T-cell (primary cell): Measurements from ENCODE around the gene CIB1. TPM values are rescaled to one million over a fixed set of nuclear protein-coding genes. Genes with fewer than 3 reads are reported as not detected.
A peak's percentile ranks its signal among the peaks of the same experiment; 100 is the strongest.

ENCODE experiments used
- ATAC-seq, 4 experiments: fragments of 200-7000 bp in 3 of 4; fragments of 150-1000 bp in 1 of 4; cut with Tn5 transposase; replicated peaks in 1 of 4; 1 replicate in 3 of 4; 2 replicates in 1 of 4; pipeline ENCODE4 v1.10.0; 2021; ENCODE audit warnings: moderate library complexity in 3 of 4, mild to moderate bottlenecking in 2 of 4, moderate number of reproducible peaks in 1 of 4
- CTCF ChIA-PET, 2 donors: fragments of 300-600 bp; sonication (Branson Sonifier 250); formaldehyde crosslinking; loops; one replicate each; lab custom pipeline; 2022; ENCODE audit warnings: antibody characterized with exemption in 2 of 2; lab: Charles Lee
- POLR2A ChIA-PET, 2 donors: fragments of 300-600 bp; sonication (Branson Sonifier 250); formaldehyde crosslinking; loops; one replicate each; lab custom pipeline; 2022; ENCODE audit warnings: antibody characterized with exemption in 2 of 2; lab: Charles Lee
- DNase-seq, 35 experiments: peaks; one replicate each; pipeline versions ENCODE4 v3.0.0 to v3.0.0-alpha.2; 2013 to 2023
- H3K27ac ChIP-seq: one replicate; pipeline ENCODE4 v1.5.1; 2013; ENCODE audit warnings: low read length
- H3K27me3 ChIP-seq, 2 experiments: replicated peaks in 1 of 2; 1 replicate in 1 of 2; 2 replicates in 1 of 2; pipeline versions ENCODE4 v1.6.1 to v1.7.0; 2013; ENCODE audit warnings: low read length in 1 of 2, mixed read lengths in 1 of 2; ENCODE audit not compliant: control insufficient read depth in 2 of 2, insufficient read depth in 2 of 2; ENCODE audit errors: extremely low read depth in 1 of 2
- H3K36me3 ChIP-seq, 2 donors: 1 replicate in 1 of 2; 2 replicates in 1 of 2; pipeline versions ENCODE4 v1.6.1 to v1.7.0; 2013; ENCODE audit warnings: low read length in 1 of 2; ENCODE audit not compliant: control insufficient read depth in 2 of 2, insufficient read depth in 1 of 2; ENCODE audit errors: extremely low read depth in 1 of 2
- H3K4me1 ChIP-seq, 2 experiments: 1 replicate in 1 of 2; 2 replicates in 1 of 2; pipeline versions ENCODE4 v1.6.1 to v1.7.0; 2013; ENCODE audit warnings: low read length in 2 of 2, mixed read lengths in 1 of 2; ENCODE audit not compliant: insufficient read depth in 2 of 2, control insufficient read depth in 1 of 2; ENCODE audit errors: extremely low read depth in 1 of 2
- H3K4me3 ChIP-seq, 2 donors: 1 replicate in 1 of 2; 2 replicates in 1 of 2; pipeline versions ENCODE4 v1.5.1 to v1.7.0; 2013; ENCODE audit warnings: mild to moderate bottlenecking in 2 of 2, low read length in 1 of 2, moderate library complexity in 1 of 2; ENCODE audit not compliant: control insufficient read depth in 1 of 2; ENCODE audit errors: extremely low read depth in 1 of 2
- H3K9me3 ChIP-seq: 2 replicates; pipeline ENCODE4 v1.7.0; 2013
- H3K27ac Mint-ChIP-seq, 2 donors: one replicate each; pipeline ENCODE4 v1.8.0; 2020 to 2021; ENCODE audit warnings: mild to moderate bottlenecking in 2 of 2, mixed read lengths in 2 of 2
- H3K27me3 Mint-ChIP-seq, 2 donors: one replicate each; pipeline ENCODE4 v1.8.0; 2021 to 2022; ENCODE audit warnings: mixed read lengths in 2 of 2
- H3K36me3 Mint-ChIP-seq: one replicate; pipeline ENCODE4 v1.8.0; 2021; ENCODE audit warnings: mixed read lengths
- H3K4me1 Mint-ChIP-seq, 3 donors: one replicate each; pipeline ENCODE4 v1.8.0; 2020 to 2022; ENCODE audit warnings: mixed read lengths in 3 of 3, mild to moderate bottlenecking in 1 of 3
- H3K4me3 Mint-ChIP-seq, 3 donors: one replicate each; pipeline ENCODE4 v1.8.0; 2020 to 2022; ENCODE audit warnings: mild to moderate bottlenecking in 3 of 3, mixed read lengths in 3 of 3, moderate library complexity in 3 of 3
- H3K9me3 Mint-ChIP-seq, 3 donors: one replicate each; pipeline ENCODE4 v1.8.0; 2020 to 2022; ENCODE audit warnings: mixed read lengths in 3 of 3
- WGBS: methylation state at CpG from one replicate; pipeline ENCODE4 v1.1.5; 2013; ENCODE audit warnings: missing lambda C conversion rate; ENCODE audit not compliant: insufficient coverage; 5-methylcytosine and 5-hydroxymethylcytosine counted together
- total RNA-seq, 35 experiments: library from RNA in 6 of 35; stranded (reverse) in 6 of 35; fragments of 120-200 nt in 1 of 35; gene quantifications; one replicate each; pipeline versions ENCODE4 v1.2.1 to v1.2.4 and lab custom pipeline; 2013 to 2026

CIB1 gene
- total RNA-seq, 5 donors from 2014 or later (not counting 1 experiment from before 2014, with no cell fraction given): 112 to 201 (median 139) TPM

- H3K4me1 Mint-ChIP-seq: peaks cover 9 to 21% (median 12%) of the 10 kb centered on the region in 3 donors
- no peak for ATAC-seq
- POLR2A ChIA-PET: no interaction called here
These were observed 5.6 kb upstream of the CIB1 start for GRCh38 chr15:90239371-90239770.

GRCh38 chr15:90234096-90234988 lies 601 bp upstream of the CIB1 start, which contains the start of gene GDPGP1:
GDPGP1 (plus strand) TSS chr15:90234209; CDS start chr15:90240909, 6,700 bp downstream.
- CTCF ChIA-PET: interaction anchor here in 1 of 2 donors (0.6 to 0.7 kb wide), 3 partner anchors 12 to 1059 kb away, joined by 3 read pairs; no protein-coding TSS in a partner anchor
- ATAC-seq (peak; percentile 1 to 76 (median 74)), DNase-seq (peak in 3 of 35 experiments; percentile 83 to 97 (median 88))
- peaks cover 32% of the 10 kb centered on the region for H3K36me3 Mint-ChIP-seq
- peak within 1 kb of the TSS; percentile 92 for H3K27ac ChIP-seq
- under 1% methylated on average over 38 of the region's 49 CpGs for WGBS
- H3K27me3 Mint-ChIP-seq: no peaks in the 10 kb centered on the region
- POLR2A ChIA-PET: interaction anchor here (0.5 to 2.6 kb wide), 16 partner anchors 14 to 668 kb away, joined by 3 to 18 read pairs (median 4); partner anchors contain the start of genes TTLL13 (in 2 of the 2), MAN2A2 (in 1 of the 2), NGRN (in 1 of the 2) and SEMA4B (in 1 of the 2)
- H3K4me1 ChIP-seq: peaks cover 32 to 52% of the 10 kb centered on the region in 2 experiments
- H3K27me3 ChIP-seq: no peaks in the 10 kb centered on the region
- H3K36me3 ChIP-seq: peaks cover under 1 to 29% of the 10 kb centered on the region in 2 donors
- H3K27ac Mint-ChIP-seq: peak within 1 kb of the TSS; percentile 97 to 98
- peak within 1 kb of the TSS; percentile 82 to 88 for H3K4me3 ChIP-seq
- no peaks in the 10 kb centered on the region for H3K9me3 Mint-ChIP-seq
- H3K9me3 ChIP-seq: no peaks in the 10 kb centered on the region
- peaks cover 49 to 59% (median 50%) of the 10 kb centered on the region in 3 donors for H3K4me1 Mint-ChIP-seq
- peak within 1 kb of the TSS; percentile 86 to 93 (median 88) for H3K4me3 Mint-ChIP-seq

More at GRCh38 chr15:90239371-90239770, 5.6 kb upstream of the CIB1 start:
- CTCF ChIA-PET: no interaction called here
- no peaks in the 10 kb centered on the region for H3K9me3 ChIP-seq
- H3K4me3 Mint-ChIP-seq: no peak overlapping the region
- no peaks in the 10 kb centered on the region for H3K9me3 Mint-ChIP-seq
- peaks cover 7 to 9% of the 10 kb centered on the region in 2 experiments for H3K4me1 ChIP-seq
- no peaks in the 10 kb centered on the region for H3K27me3 ChIP-seq
- peaks cover 3 to 24% of the 10 kb centered on the region in 2 donors for H3K36me3 ChIP-seq
- no CpG with 5 or more reads among the region's 3 CpGs for whole genome bisulfite sequencing
- peaks cover 18% of the 10 kb centered on the region for H3K36me3 Mint-ChIP-seq
- no peak overlapping the region for H3K27ac ChIP-seq
- no peak overlapping the region for H3K4me3 ChIP-seq
- no peak for DNase-seq
- no peaks in the 10 kb centered on the region for H3K27me3 Mint-ChIP-seq
- H3K27ac Mint-ChIP-seq: no peak overlapping the region

- H3K9me3 Mint-ChIP-seq: no peaks in the 10 kb centered on the region
- peak in 2 of 35 experiments; percentile 6 to 29 for DNase-seq
- peak overlapping the region; percentile 86 to 93 (median 88) for H3K4me3 Mint-ChIP-seq
- Histone ChIP-seq H3K36me3 (peaks cover 10 to 34% of the 10 kb centered on the region in 2 donors), H3K9me3 (no peaks in the 10 kb centered on the region), H3K27ac (peak overlapping the region; percentile 92), H3K4me3 (peak overlapping the region; percentile 82 to 88), H3K4me1 (peaks cover 32 to 57% of the 10 kb centered on the region in 2 experiments), H3K27me3 (no peaks in the 10 kb centered on the region)
- WGBS: 0% methylated on average over 6 of the region's 9 CpGs
- peaks cover 29% of the 10 kb centered on the region for H3K36me3 Mint-ChIP-seq
- peak overlapping the region; percentile 97 to 98 for H3K27ac Mint-ChIP-seq
- POLR2A ChIA-PET: interaction anchor here (1.5 to 2.6 kb wide), 3 partner anchors 32 to 41 kb away, joined by 11 to 18 read pairs (median 11); partner anchors contain the start of genes NGRN (in 1 of the 2) and SEMA4B (in 1 of the 2)
- no peaks in the 10 kb centered on the region for H3K27me3 Mint-ChIP-seq
- no peak for ATAC-seq
- H3K4me1 Mint-ChIP-seq: peaks cover 55 to 60% (median 58%) of the 10 kb centered on the region in 3 donors
- CTCF ChIA-PET: interaction anchor here in 1 of 2 donors (0.7 kb wide), 1 partner anchor 699 kb away, joined by 3 read pairs; no protein-coding TSS in a partner anchor
These were observed 777 bp downstream of the CIB1 start for GRCh38 chr15:90232941-90233386.

GRCh38 chr15:90232196-90232595 lies 1.5 kb downstream of the CIB1 start:
- H3K4me3 Mint-ChIP-seq: peak overlapping the region; percentile 86 to 93 (median 88)
- Histone ChIP-seq H3K27ac (peak overlapping the region; percentile 92), H3K9me3 (no peaks in the 10 kb centered on the region), H3K4me3 (peak overlapping the region; percentile 82 to 88), H3K4me1 (peaks cover 32 to 57% of the 10 kb centered on the region in 2 experiments), H3K36me3 (peaks cover 10 to 36% of the 10 kb centered on the region in 2 donors), H3K27me3 (no peaks in the 10 kb centered on the region)
- CTCF ChIA-PET: interaction anchor here in 1 of 2 donors (0.7 kb wide), 2 partner anchors 40 to 492 kb away, joined by 3 to 6 read pairs; no protein-coding TSS in a partner anchor
- 70% methylated on average over 11 of the region's 13 CpGs for WGBS
- H3K4me1 Mint-ChIP-seq: peaks cover 55 to 60% (median 58%) of the 10 kb centered on the region in 3 donors
- peak overlapping the region; percentile 97 to 98 for H3K27ac Mint-ChIP-seq
- H3K9me3 Mint-ChIP-seq: no peaks in the 10 kb centered on the region
- ATAC-seq: no peak
- POLR2A ChIA-PET: interaction anchor here in 1 of 2 donors (0.6 to 2.6 kb wide), 2 partner anchors 34 to 36 kb away, joined by 3 to 18 read pairs; partner anchors contain the start of gene NGRN
- H3K27me3 Mint-ChIP-seq: no peaks in the 10 kb centered on the region
- peak in 1 of 35 experiments; percentile 27 for DNase-seq
- H3K36me3 Mint-ChIP-seq: peaks cover 31% of the 10 kb centered on the region

GRCh38 chr15:90231028-90232017 lies 2.4 kb downstream of the CIB1 start:
- peaks cover 32% of the 10 kb centered on the region for H3K36me3 Mint-ChIP-seq

More at GRCh38 chr15:90231028-90232017, 2.4 kb downstream of the CIB1 start:
- H3K4me1 Mint-ChIP-seq: peaks cover 55 to 60% (median 58%) of the 10 kb centered on the region in 3 donors
- Histone ChIP-seq H3K36me3 (peaks cover 10 to 38% of the 10 kb centered on the region in 2 donors), H3K27me3 (no peaks in the 10 kb centered on the region), H3K4me3 (peak overlapping the region; percentile 37 to 60), H3K4me1 (peaks cover 32 to 57% of the 10 kb centered on the region in 2 experiments), H3K9me3 (no peaks in the 10 kb centered on the region), H3K27ac (peak overlapping the region; percentile 92)
- WGBS: 8% methylated on average over 24 of the region's 27 CpGs
- ChIA-PET POLR2A (interaction anchor here (0.6 to 1.3 kb wide), 7 partner anchors 16 to 308 kb away, joined by 3 to 6 read pairs (median 3); partner anchors contain the start of gene SEMA4B (in 1 of the 2)), CTCF (interaction anchor here in 1 of 2 donors (0.6 to 1.4 kb wide), 8 partner anchors 10 to 491 kb away, joined by 3 to 6 read pairs (median 4); partner anchors contain the start of genes AP3S2 and NGRN)
- H3K9me3 Mint-ChIP-seq: no peaks in the 10 kb centered on the region
- H3K27ac Mint-ChIP-seq: peak overlapping the region; percentile 97 to 98
- DNase-seq (peak; percentile 55 to 93 (median 82)), ATAC-seq (peak; percentile 64 to 75 (median 66))
- no peaks in the 10 kb centered on the region for H3K27me3 Mint-ChIP-seq
- H3K4me3 Mint-ChIP-seq: peak overlapping the region; percentile 86 to 93 (median 88)
